ENCODE measurements around the gene ZNF22. TPM values are rescaled to one million over a fixed set of nuclear protein-coding genes. Genes with fewer than 3 reads are reported as not detected.

ZNF22 gene
- 12.9 TPM for total RNA-seq

DNA sequence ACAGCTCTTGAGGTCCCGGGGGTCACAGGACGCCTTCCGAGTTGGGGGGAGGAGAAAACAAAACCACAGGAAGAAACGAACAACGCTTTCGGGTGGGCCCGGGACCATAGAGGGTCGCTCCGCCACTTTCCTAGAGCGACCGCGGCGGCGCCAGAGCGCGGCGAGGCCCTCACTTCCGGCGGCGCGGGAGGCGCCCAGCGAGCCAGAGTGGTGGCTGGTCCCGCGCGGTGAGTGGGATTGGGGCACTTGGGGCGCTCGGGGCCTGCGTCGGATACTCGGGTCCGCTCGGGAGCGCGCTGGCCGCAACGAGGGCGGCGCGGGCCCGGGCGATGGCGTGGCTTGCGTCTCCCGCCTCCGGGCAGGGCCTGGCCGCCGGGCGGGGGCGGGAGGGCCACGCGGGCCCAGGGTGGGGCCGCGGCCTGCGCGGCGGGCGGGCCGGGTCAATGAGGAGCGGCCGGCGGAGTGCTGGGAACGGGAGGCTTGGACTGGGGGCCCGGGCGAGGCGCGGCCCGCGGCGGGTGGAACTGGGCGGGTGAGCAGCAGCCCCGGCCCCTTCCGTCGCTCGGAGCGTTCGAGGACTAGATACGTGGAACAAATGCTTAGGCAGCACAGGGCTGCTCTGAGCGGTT is at the start of gene ZNF22:
Gene ZNF22 (plus strand): TSS at position 172 of the 629 bp plus-strand sequence. CDS start 2,446 bp downstream, outside the sequence.
- ATAC-seq (peak; percentile 78), DNase-seq (ENCODE audit: low spot score) (peak; percentile 77)

DNA sequence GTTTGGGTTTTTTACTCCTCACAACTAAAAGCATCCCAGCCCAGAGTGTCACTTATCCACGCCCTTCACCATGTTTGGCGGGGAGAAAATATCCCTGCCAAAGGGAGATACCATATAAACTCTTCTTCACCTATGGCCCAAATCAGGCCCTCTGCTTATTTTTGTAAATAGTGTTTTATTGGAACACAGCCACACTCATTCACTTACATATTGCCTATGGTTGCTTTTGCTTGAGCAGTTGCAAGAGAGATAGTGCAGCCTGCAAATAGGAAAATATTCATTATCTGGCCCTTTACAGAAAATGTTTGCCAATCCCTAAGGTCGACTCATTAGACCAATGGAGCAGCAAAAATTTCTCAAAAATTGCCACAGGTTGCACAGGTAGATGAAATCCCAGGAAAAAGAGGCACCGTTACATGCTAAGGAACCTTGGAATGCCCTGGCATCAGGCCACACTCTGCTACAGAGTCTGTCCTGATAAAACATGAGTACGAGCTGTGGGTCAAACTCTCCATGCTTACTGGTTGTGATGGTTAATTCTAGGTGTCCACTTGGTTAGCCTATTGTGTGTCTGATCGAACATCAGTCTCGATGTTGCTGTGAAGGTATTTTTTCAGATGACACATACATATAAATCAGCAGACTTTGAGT is 49.0 kb upstream of the ZNF22 start:
- no peak for DNase-seq (ENCODE audit: low spot score)
- no peak for ATAC-seq

DNA sequence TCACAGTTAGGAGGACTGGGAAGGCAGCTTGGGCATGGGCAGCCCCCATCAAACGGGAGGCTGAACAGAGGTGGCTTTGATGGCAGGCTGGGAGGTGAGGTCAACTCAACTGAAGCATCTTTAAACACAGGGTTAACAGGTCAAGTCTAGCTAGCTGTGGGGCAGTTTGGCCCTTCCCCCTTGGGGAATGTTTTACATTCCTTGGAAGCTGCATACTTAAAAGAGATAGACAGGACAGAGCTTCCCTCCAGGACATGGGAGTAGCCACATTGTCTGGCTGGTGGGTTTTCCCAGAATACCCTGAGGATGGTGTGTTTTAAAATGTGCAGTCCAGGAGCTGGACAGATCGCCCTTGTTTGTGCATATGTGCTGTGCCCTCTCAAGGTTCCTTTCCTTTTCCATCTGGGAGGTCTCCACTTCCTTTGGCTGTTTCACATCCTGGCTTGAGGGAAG is 47.9 kb upstream of the ZNF22 start:
- DNase-seq (ENCODE audit: low spot score) = peak; percentile 26

DNA sequence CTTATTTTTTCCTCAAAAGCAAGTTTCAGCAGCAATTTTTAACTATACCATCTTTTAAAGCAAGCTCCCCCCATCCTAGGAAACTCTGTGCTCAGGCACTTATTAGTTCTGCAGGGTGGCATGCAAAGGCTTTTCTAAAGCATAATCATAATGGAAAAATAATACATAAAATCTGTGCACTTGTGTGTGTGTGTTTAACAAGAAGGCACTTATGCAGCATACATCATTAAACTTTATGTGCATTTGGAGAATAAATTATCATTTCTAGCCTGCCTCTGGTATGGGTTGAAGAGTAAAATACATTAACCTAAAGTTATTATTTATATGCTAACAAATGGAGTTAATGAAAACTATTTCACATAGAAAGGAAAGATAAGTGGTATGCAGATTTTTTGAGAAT is 46.7 kb upstream of the ZNF22 start:
- ATAC-seq (no peak), DNase-seq (ENCODE audit: low spot score) (no peak)

More for the DNA sequence above, 47.9 kb upstream of the ZNF22 start:
- ATAC-seq = no peak

DNA sequence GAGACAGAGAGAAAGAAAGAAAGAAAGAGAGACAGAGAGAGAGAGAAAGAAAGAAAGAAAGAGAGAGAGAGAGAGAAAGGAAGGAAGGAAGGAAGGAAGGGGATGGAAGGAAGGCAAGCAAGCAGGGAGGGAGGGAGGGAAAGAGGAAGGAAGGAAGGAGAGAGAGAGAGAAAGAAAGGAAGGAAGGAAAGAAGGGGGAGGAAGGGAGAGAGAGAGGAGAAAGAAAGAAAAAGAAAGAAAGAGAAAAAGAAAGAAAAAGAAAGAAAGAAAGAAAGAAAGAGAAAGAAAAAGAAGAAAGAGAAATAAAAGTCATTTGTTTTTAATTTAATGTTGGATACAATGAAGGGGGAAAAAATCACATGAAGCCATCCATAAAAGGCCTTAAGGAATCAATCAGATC is 45.8 kb upstream of the ZNF22 start:
- DNase-seq (ENCODE audit: low spot score) = no peak
- ATAC-seq = no peak

DNA sequence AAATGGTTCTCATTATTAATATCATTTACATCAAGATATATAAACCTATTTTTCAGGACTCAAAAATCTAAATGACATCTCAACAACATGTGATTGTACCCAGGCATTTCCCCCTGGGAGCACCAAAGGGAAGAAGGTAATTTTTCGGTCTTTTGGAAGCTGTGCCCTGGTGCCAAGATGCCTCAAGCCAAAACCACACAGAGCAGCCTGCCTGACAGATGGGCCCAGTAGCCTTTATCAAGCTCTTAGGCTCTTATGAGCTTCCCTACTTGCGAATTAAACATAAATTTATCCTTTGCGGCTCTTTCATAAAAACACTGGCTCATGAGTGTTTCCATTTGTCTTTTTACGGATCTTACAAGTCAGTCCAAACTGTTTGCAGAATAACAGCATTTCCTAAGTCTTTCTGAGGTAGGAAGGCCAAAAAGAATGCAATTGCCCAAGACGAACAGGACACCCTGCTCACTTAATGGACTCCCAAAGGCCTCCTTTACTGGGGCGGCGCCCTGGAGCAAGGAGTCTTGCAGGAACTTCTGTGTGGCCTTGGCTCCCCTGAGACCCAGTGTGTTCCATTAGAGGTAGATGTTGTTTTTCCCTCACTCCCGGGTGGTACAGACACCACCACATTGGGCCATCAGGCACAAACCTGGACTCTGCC is 45.2 kb upstream of the ZNF22 start:
- peak; percentile 34 for DNase-seq (ENCODE audit: low spot score)

DNA sequence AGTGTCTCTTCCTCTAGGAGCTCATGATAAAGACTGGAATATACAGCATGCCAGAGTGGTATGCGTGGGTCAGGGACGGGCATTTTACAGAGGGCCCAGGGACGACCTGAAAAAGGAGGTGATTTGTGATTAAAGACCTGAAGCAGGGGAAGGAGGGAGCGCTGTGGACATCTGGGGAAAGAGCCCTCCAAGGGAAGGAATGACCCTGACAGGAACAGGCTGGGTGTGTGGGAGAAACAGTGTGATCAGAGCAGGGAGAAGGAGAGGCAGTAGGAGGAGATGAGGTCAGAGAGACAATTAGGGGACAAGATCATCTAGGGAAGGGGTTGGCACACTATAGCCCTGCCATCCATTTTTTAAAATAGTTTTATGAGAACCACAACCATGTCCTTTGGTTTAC is 44.5 kb upstream of the ZNF22 start:
- ATAC-seq (no peak), DNase-seq (ENCODE audit: low spot score) (peak; percentile 33)

More for the DNA sequence above, 45.2 kb upstream of the ZNF22 start:
- no peak for ATAC-seq

DNA sequence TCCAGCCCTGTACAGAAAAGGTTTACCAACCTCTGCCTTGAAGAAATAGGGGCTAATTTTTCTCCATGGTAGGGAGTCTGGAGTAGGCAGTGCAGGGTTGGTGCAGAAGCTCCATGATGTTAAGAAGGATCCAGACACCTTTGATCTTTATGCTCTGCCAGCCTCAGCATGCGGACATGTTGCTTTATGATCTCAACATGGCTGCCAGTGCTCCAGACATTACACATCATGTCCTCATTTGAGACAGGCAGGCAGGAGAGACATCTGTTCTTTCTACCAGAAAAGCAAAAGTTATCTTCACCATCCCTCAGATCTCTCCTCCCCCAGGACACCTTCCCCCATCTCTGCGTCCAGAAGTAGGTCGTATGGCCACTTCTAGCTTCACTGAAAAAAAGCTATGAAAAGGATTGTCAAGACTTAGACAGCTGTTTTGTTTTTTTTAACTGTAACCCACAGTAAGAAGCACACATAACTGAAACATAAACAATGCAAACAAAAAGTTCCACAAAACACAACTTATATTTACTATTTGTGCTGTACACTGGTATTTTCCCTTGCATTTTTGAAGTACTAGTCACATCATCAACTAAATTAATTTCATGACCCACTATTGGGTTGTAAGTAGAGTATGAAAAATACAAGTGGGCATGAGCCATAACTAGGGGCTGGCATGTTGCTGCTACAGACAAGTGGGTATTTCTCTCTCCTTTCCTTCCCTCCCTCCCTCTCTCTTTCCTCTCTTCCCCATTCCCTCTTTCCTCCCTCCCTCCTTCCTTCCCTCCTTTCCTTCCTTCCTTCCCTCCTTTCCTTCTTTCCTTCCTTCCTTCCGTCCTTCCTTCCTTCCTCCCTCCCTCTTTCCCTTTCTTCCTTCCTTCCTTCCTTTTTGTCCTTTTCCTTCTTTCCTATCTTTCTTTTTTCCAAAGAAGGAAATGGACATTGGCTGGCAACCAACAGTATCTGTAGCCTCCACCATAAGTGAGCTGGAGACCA is 43.7 kb upstream of the ZNF22 start:
- DNase-seq (ENCODE audit: low spot score) (no peak), ATAC-seq (no peak)

DNA sequence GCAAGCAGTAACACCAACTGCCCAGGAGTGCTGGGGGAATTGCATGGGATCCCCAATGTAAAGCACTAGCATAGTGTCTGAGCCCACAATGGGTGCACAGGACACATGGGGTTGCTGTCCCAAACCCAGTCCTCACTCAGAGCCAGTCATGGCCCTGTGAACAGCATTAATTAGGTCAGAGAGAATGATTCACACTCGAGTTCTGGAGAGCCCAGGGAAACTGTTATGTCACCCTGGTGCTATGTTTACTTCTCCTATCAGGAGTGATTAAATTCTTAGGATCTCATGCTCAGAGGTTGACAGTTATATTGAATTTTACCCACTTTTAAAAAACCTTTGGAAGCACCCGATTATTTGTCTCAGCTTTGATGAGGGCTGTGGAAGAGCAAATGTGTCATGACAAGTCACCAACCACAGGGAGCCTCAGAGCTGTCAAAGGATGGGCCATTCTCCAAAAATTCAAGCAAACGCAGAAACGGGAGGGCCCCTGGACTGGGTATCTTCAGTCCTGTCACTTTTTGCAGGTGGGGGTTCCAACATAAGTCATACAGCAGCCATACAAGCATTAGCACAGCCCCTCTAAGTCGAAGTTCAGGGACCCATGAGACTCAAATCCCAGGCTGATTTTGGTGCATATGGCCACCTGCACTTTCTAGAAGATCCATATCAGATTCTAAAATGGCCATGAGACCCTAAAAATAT is 42.4 kb upstream of the ZNF22 start:
- peak; percentile 42 for DNase-seq (ENCODE audit: low spot score)

DNA sequence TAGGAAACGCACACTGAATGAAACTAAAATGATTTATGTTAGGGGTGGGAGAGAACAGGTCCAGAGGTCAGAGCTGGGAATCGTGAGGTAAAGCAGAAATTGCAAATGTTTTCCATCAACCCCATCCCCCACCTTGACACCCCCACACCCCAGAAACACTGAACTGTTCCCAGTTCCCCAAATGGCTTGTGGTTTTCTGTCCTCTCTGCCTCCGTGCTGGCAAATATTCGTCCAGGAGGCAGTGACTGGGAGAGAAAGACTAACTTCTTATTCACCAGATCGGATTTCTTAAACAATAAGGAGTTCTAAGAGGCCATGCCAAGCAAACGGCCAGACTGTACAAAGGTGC is 41.9 kb upstream of the ZNF22 start:
- DNase-seq (ENCODE audit: low spot score) (no peak), ATAC-seq (no peak)

More for the DNA sequence above, 42.4 kb upstream of the ZNF22 start:
- no peak for ATAC-seq

DNA sequence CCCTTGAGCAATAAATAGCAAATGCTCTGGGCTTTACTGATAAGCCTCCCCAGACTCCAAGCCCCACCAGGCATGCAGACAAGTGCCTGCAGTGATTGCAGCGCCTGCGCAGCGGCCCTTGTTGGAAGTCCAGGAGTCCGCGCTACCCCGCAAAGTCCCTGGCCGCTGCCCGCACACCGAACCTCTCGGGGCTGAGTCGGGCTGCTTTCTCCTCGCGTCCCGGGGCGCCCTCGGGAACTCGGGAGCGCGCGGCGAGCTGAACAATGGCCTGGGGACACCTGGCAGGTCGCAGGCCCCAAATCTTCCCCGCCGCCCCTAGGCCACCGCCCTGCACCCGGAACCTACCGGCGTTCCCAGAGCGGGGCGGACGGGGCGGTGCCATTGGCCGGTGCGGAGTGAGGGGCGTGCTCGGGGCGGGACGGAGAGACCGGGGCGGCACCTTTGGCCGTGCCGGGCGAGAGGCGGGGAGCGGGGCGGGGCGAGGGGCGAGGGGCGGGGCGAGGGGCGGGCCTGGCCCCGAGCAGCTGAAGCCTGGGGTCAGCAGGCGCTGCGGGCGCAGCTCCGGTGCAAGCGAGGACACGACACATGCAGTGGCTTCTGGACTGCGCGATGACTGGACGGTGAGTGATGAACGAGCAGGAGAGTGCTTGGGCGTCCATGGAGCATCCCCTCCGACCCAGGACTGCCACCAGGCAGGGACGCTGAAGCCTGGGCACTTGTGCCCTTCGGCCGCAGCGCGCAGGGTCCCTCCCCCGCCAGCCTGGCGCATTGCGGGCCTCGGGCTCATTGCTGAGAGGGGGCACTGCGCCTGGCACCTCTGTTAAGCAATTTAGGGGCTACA is 41.3 kb upstream of the ZNF22 start, which contains the start of gene RASSF4:
Gene RASSF4 (plus strand): TSS at position 556 of the 841 bp plus-strand sequence. CDS start 10,401 bp downstream, outside the sequence.
- ATAC-seq = peak; percentile 88
- peak; percentile 97 for DNase-seq (ENCODE audit: low spot score)

DNA sequence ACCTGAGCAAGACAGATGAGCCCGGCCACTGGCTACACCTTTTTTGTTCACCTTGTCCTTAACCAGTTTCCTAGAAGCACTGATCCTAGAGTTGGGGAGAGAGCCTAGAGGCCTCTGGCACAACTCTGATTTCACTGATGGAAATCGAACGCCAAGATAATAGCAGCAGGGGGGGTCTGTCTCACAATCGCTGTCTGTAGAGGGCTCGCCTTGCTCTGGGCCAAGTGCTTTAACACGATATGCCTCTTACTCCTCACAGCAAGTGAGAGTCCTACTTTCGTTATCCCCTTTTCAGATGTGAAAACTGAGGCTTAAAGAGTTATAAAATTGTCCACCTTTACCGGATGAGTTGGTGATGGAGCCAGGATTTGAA is 40.6 kb upstream of the ZNF22 start:
- DNase-seq (ENCODE audit: low spot score) = no peak
- ATAC-seq = no peak

DNA sequence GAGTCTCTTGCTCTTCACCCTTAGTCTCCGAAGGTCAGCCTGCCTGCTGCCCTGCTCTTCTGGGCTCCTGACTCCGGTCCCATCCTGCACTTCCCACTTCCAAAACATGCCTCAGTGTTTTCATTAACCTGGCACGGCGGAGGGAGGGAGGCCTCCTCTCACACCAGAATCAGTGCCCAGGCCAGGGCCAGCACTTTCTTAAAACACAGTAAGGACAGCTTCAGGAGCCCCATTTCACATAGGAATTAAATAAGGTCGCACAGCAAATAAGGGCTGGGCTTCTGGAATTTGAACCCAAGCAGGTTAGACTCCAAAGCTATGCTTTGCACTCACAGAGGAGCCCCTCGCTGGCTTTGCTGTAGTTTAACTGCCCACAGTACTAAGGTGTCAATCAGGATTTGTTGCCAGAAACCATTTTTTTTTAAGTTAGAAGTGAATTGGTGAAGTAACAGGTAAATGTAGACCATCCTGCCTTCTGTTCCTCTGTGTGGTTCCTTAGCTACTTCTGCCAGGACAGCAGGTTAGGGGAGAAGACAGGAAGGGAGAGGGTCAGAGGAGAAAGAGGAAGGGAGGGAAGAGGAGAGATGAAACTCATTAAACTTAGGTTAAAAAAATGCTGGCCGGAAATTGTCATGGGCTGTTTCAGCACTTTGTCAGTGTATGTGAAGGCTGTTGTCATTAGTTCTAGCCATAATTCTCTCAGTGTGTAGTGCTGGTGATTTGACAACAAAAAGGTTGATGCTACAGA is 40.1 kb upstream of the ZNF22 start:
- peak; percentile 49 for DNase-seq (ENCODE audit: low spot score)
- ATAC-seq = no peak

DNA sequence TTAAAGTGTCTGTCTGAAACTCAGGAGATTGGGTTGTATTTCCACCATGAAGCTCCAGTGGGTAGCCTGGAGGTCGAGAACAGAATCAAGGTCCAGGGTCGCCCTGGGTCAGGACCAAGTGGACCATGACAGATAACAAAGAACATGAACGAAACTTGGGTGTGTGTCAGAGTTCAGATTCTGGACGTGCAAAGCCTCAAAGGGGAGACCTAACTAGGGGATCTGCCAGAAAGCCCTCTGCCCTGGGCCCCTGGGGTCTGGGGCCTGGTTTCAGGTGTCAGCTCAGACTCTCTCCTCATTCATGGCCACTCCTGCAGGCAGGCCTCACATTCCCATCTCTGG is 39.5 kb upstream of the ZNF22 start:
- ATAC-seq (no peak), DNase-seq (ENCODE audit: low spot score) (peak; percentile 48)

DNA sequence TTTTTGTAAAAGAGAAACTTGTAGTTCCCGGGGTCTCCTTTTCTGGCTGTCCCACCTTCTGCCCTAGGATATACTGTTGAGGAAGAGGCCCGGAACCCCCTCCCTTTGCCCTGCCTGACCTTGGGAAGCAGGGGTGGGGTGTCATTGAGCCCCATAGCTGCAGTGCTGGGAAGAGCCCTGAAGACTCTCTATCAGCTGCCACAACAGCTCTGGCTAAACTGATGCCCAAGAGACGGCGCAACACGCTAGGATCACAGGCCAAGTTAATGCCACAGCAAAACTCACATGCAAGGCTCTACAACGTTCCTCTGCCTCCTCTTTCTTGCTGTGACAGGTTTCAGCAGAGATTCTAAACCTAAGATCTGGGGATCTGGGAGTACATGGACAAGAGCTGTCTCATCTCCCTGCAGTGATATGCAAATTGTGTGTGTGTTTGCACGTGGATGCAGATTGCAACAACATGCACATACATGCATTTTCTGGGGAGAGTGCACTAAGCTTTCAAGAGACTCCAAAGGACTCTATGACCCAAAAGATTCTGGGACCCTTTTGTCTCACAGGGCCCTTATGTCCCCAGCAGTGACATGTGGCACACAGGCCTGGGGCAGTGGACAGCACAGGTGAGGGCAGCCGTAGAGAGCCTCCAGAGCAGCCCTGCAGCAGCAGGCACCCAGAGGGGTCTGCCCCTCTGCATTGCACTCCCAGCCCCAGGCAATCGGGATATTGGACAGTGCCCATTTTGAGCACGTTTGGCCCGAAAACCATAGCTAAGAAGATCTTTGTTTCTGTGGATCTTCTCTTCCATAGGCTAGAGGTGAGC is 38.6 kb upstream of the ZNF22 start:
- DNase-seq (ENCODE audit: low spot score) = peak; percentile 39
- no peak for ATAC-seq

DNA sequence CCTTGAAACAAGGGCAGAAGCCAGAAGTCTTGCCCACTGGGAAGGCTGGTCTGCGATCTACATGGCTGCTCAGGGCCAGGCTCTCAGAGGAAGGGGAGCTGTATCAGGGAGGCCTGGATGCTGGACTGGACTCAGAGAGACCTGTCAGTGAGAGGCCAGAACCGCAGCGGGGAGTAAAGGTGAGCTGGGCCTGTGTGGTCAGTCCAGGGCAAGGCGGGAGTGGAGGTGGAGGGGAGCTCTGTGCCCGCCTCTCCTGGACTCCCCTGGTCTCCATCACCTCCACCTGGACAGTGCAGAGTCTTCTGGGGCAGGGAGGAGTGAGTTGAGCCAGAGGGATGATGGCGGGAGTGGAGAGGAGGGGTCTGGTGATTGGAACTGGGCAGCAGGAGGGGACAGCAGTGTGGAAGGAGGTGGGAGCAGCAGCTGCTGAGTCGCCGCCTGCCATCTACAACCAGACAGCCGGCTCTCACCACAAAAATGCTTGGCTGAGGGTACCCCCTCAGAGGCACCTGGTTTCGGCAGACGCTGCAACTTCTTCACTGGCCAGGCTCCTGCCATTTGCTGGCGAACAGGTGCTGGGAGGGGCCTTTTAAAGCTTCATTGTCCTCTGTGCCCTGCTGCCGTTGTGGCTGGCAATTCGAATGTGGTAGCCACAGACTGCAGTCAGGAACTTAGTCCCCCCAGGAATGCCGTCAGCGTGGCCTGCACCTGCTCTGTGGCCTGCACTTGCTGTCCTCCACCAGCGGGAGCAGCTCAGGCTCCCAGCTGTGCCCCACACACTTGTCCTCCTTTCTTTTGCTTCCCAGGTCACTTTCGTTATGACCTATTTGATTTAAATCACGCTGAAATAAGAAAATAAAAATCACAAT is 37.6 kb upstream of the ZNF22 start:
- peak; percentile 43 for DNase-seq (ENCODE audit: low spot score)

More for the DNA sequence above, 37.6 kb upstream of the ZNF22 start:
- peak; percentile 4 for ATAC-seq
